Esophagus squamous epithelium (tissue), 5 donors: ENCODE measurements around the gene SLC1A2. TPM values are rescaled to one million over a fixed set of nuclear protein-coding genes. Genes with fewer than 3 reads are reported as not detected.

Experiments
- DNase-seq: peaks from one replicate; lab custom pipeline; 2025; lab: John Stamatoyannopoulos, UW
- H3K27ac ChIP-seq, 4 donors: fragments of 200-600 bp; sonication (generic); one replicate each; pipeline ENCODE4 v1.5.1; 2016 to 2019; ENCODE audit warnings: mild to moderate bottlenecking in 1 of 4
- H3K27me3 ChIP-seq, 4 donors: fragments of 200-600 bp; sonication (generic); 1 replicate in 3 of 4; 2 replicates in 1 of 4; pipeline versions ENCODE4 v1.5.1 to v1.6.0; 2017 to 2021; ENCODE audit warnings: antibody characterized with exemption in 1 of 4
- H3K36me3 ChIP-seq, 3 donors: fragments of 200-600 bp; sonication (generic); one replicate each; pipeline ENCODE4 v1.5.1; 2016 to 2019
- H3K4me1 ChIP-seq, 3 donors: fragments of 200-600 bp; sonication (generic); one replicate each; pipeline ENCODE4 v1.5.1; 2017 to 2019
- H3K4me3 ChIP-seq, 4 donors: fragments of 200-600 bp; sonication (generic); 1 replicate in 3 of 4; 2 replicates in 1 of 4; pipeline ENCODE4 v1.5.1; 2016 to 2019; ENCODE audit warnings: mild to moderate bottlenecking in 2 of 4, moderate library complexity in 1 of 4
- H3K9me3 ChIP-seq, 3 donors: fragments of 200-600 bp; sonication (generic); one replicate each; pipeline ENCODE4 v1.5.1; 2016 to 2019
- CTCF ChIP-seq, 6 experiments: fragments of 450-650 bp in 4 of 6; fragments of 200-600 bp in 2 of 6; sonication (generic) in 2 of 6; IDR thresholded peaks; one replicate each; pipeline ENCODE4 v1.5.1; 2016 to 2019; ENCODE audit warnings: antibody characterized with exemption in 6 of 6, mild to moderate bottlenecking in 4 of 6, moderate library complexity in 4 of 6
- POLR2A ChIP-seq, 4 donors: fragments of 450-650 bp; IDR thresholded peaks; one replicate each; pipeline ENCODE4 v1.6.1; 2017; ENCODE audit warnings: antibody characterized with exemption in 4 of 4, mild to moderate bottlenecking in 4 of 4, moderate library complexity in 3 of 4
- WGBS, 2 donors: methylation state at CpG; one replicate each; pipeline ENCODE4 v1.1.5; 2018; 5-methylcytosine and 5-hydroxymethylcytosine counted together
- intact Hi-C: fragments of 100-400 bp; cut with DNase I; formaldehyde crosslinking; loops from one replicate; pipeline ENCODE4 v1.15.0; 2022
- total RNA-seq, 4 donors: library from RNA; depleted of rRNA; stranded (reverse); fragments of >200 nt; gene quantifications; one replicate each; pipeline ENCODE4 v1.1.0, GENCODE V29; 2016
- donor health status: DM: yes; HTN: yes; CAD: no.

SLC1A2 gene
- total RNA-seq, 4 donors from 2014 or later = 0.04 to 0.61 (median 0.19) TPM; not detected in 1

GRCh38 chr11:35241531-35241930, 177.8 kb downstream of the SLC1A2 start:
- intact Hi-C loops = no loop called here
- DNase-seq = no peak
- Histone ChIP-seq H3K27me3 (no peaks in the 10 kb centered on the region), H3K9me3 (no peaks in the 10 kb centered on the region), H3K27ac (no peak overlapping the region), H3K4me3 (no peak overlapping the region), H3K4me1 (peaks cover 0 to 19% (median 4%) of the 10 kb centered on the region in 3 donors), H3K36me3 (no peaks in the 10 kb centered on the region)
- TF ChIP-seq POLR2A (IDR thresholded peaks at IDR 0.05) (no peak), CTCF (IDR thresholded peaks at IDR 0.05) (no peak)
- 91 to 100% methylated on average over 1 of the region's 1 CpG for WGBS, 2 donors

- Histone ChIP-seq H3K36me3 (no peaks in the 10 kb centered on the region), H3K9me3 (no peaks in the 10 kb centered on the region)
- TF ChIP-seq CTCF (IDR thresholded peaks at IDR 0.05) (no peak), POLR2A (IDR thresholded peaks at IDR 0.05) (no peak)
Observed at GRCh38 chr11:35241083-35241482, 178.3 kb downstream of the SLC1A2 start.

GRCh38 chr11:35239471-35240075, 179.8 kb downstream of the SLC1A2 start:
- Histone ChIP-seq H3K36me3 (no peaks in the 10 kb centered on the region), H3K4me3 (no peak overlapping the region), H3K4me1 (peaks cover 4 to 25% (median 11%) of the 10 kb centered on the region in 3 donors), H3K27ac (no peak overlapping the region), H3K9me3 (no peaks in the 10 kb centered on the region), H3K27me3 (no peaks in the 10 kb centered on the region)
- DNase-seq = no peak
- intact Hi-C loops = no loop called here
- TF ChIP-seq POLR2A (IDR thresholded peaks at IDR 0.05) (no peak), CTCF (IDR thresholded peaks at IDR 0.05) (no peak)
- 44 to 61% methylated on average over 4 of the region's 4 CpGs for WGBS, 2 donors

More at GRCh38 chr11:35241083-35241482, 178.3 kb downstream of the SLC1A2 start:
- intact Hi-C loops = no loop called here
- H3K27ac ChIP-seq = no peak overlapping the region
- no peak overlapping the region for H3K4me3 ChIP-seq
- 100% methylated on average over 1 of the region's 1 CpG for WGBS, 2 donors
- peaks cover 0 to 20% (median 8%) of the 10 kb centered on the region in 3 donors for H3K4me1 ChIP-seq
- no peaks in the 10 kb centered on the region for H3K27me3 ChIP-seq
- no peak for DNase-seq

GRCh38 chr11:35238882-35239281, 180.5 kb downstream of the SLC1A2 start:
- DNase-seq = no peak
- intact Hi-C loops = no loop called here
- no peaks in the 10 kb centered on the region for H3K27me3 ChIP-seq
- H3K9me3 ChIP-seq = no peaks in the 10 kb centered on the region
- 83 to 84% methylated on average over 1 of the region's 1 CpG for WGBS, 2 donors
- no peak overlapping the region for H3K27ac ChIP-seq
- H3K36me3 ChIP-seq = no peaks in the 10 kb centered on the region
- peaks cover 4 to 25% (median 11%) of the 10 kb centered on the region in 3 donors for H3K4me1 ChIP-seq
- H3K4me3 ChIP-seq = no peak overlapping the region
- TF ChIP-seq POLR2A (IDR thresholded peaks at IDR 0.05) = no peak
- no peak for TF ChIP-seq CTCF (IDR thresholded peaks at IDR 0.05)

GRCh38 chr11:35237860-35238715, 181.3 kb downstream of the SLC1A2 start:
- H3K9me3 ChIP-seq = no peaks in the 10 kb centered on the region
- DNase-seq = no peak
- no peak overlapping the region for H3K27ac ChIP-seq
- H3K27me3 ChIP-seq = no peaks in the 10 kb centered on the region
- H3K36me3 ChIP-seq = no peaks in the 10 kb centered on the region
- intact Hi-C loops = no loop called here
- no peak overlapping the region for H3K4me3 ChIP-seq
- TF ChIP-seq POLR2A (IDR thresholded peaks at IDR 0.05) (no peak), CTCF (IDR thresholded peaks at IDR 0.05) (peak; percentile 55 to 78 (median 64))
- H3K4me1 ChIP-seq = peaks cover 4 to 28% (median 11%) of the 10 kb centered on the region in 3 donors
- WGBS, 2 donors = 60 to 62% methylated on average over 14 to 15 of the region's 15 CpGs
